Spleen (tissue), 11 donors: ENCODE measurements around the gene MCOLN2. TPM values are rescaled to one million over a fixed set of nuclear protein-coding genes. Genes with fewer than 3 reads are reported as not detected.
"Not testable (repeated sequence)": the region's sequence is repeated elsewhere in the genome, so short reads cannot be mapped to it uniquely, and the experiment has no call there.

Source experiments
- DNase-seq: peaks from one replicate; pipeline ENCODE4 v3.0.0-alpha.2; 2020
- H3K27ac ChIP-seq, 8 donors: fragments of 200-600 bp; sonication (generic) in 7 of 8; 1 replicate in 4 of 8; 2 replicates in 4 of 8; pipeline versions ENCODE4 v1.5.0 to v1.8.0; 2016 to 2021; ENCODE audit warnings: inconsistent platforms in 4 of 8, mild to moderate bottlenecking in 4 of 8, moderate library complexity in 1 of 8
- H3K27me3 ChIP-seq, 7 donors: fragments of 200-600 bp; sonication (generic) in 6 of 7; replicated peaks in 1 of 7; 1 replicate in 4 of 7; 2 replicates in 3 of 7; pipeline versions ENCODE4 v1.5.0 to v1.8.0; 2016 to 2021; ENCODE audit warnings: inconsistent platforms in 3 of 7, mild to moderate bottlenecking in 1 of 7
- H3K36me3 ChIP-seq, 6 donors: fragments of 200-600 bp; sonication (generic) in 5 of 6; 1 replicate in 4 of 6; 2 replicates in 2 of 6; pipeline versions ENCODE4 v1.5.0 to v1.8.0; 2016 to 2021; ENCODE audit warnings: inconsistent platforms in 2 of 6
- H3K4me1 ChIP-seq, 6 donors: fragments of 200-600 bp; sonication (generic) in 5 of 6; 1 replicate in 3 of 6; 2 replicates in 3 of 6; pipeline versions ENCODE4 v1.5.0 to v1.8.0; 2016 to 2021; ENCODE audit warnings: inconsistent platforms in 3 of 6
- H3K4me3 ChIP-seq, 8 donors: fragments of 200-600 bp; sonication (generic) in 7 of 8; 1 replicate in 4 of 8; 2 replicates in 4 of 8; pipeline versions ENCODE4 v1.5.0 to v1.8.0; 2016 to 2021; ENCODE audit warnings: inconsistent platforms in 4 of 8, mild to moderate bottlenecking in 4 of 8, moderate library complexity in 2 of 8
- H3K9me3 ChIP-seq, 8 donors: fragments of 200-600 bp; sonication (generic) in 7 of 8; 1 replicate in 4 of 8; 2 replicates in 4 of 8; pipeline versions ENCODE4 v1.5.0 to v1.8.0; 2016 to 2021; ENCODE audit warnings: inconsistent platforms in 4 of 8
- CTCF ChIP-seq, 11 experiments: fragments of 200-600 bp in 7 of 11; fragments of 450-650 bp in 4 of 11; sonication (generic) in 4 of 11; IDR thresholded peaks in 8 of 11; conservative IDR thresholded peaks in 3 of 11; 1 replicate in 7 of 11; 2 replicates in 4 of 11; pipeline versions ENCODE4 v1.4.0 to v1.8.0; 2016 to 2021; ENCODE audit warnings: antibody characterized with exemption in 11 of 11, inconsistent platforms in 4 of 11, mild to moderate bottlenecking in 1 of 11
- POLR2A ChIP-seq, 3 donors: fragments of 450-650 bp; IDR thresholded peaks; one replicate each; pipeline ENCODE4 v1.5.1; 2017; ENCODE audit warnings: antibody characterized with exemption in 3 of 3, mild to moderate bottlenecking in 1 of 3
- POLR2AphosphoS5 ChIP-seq, 3 donors: sonication (generic); formaldehyde crosslinking; IDR thresholded peaks; one replicate each; pipeline ENCODE4 v1.5.1; 2017; ENCODE audit warnings: antibody characterized with exemption in 3 of 3
- WGBS, 5 donors: extraction: QIAGEN DNeasy Blood & Tissue Kit in 3 of 5; methylation state at CpG; one replicate each; pipeline versions ENCODE4 v1.1.5 to v1.1.7; 2013 to 2018; 5-methylcytosine and 5-hydroxymethylcytosine counted together
- intact Hi-C: fragments of 100-400 bp; cut with DNase I; formaldehyde crosslinking; loops from one replicate; pipeline ENCODE4 v1.15.0; 2023; ENCODE audit warnings: low total_unique reads
- polyA plus RNA-seq, 3 donors: library from polyadenylated mRNA; stranded (reverse); fragments of 200-250 nt; gene quantifications; one replicate each; pipeline ENCODE4 v1.2.1, GENCODE V29; 2013
- total RNA-seq, 7 donors: library from RNA; depleted of rRNA in 3 of 7; stranded (reverse); fragments of >200 nt in 3 of 7; fragmentation: NEBNext Ultra II Directional in 4 of 7; extraction: Animal tissue kit (Norgen Biotek cat#: 25700) in 4 of 7; gene quantifications; one replicate each; pipeline versions ENCODE4 v1.1.0 to v1.2.1, GENCODE V29; 2016 to 2021
- donor health status: healthy with polysubstance abuse.
- donor health status: DM: no; HTN: no; CAD: no; lungs with moderate emphysema.
- donor health status: DM: no; HTN: no; CAD: no.
- donor health status: Bipolar disorder and iron deficiency.
- donor health status: healthy.
- donor health status: DM: no; HTN: no; CAD: no.
- donor health status: DM: yes; HTN: yes; CAD: no.

The MCOLN2 gene
- total and polyA plus RNA-seq, 10 donors, result 13.1 to 32.8 (median 16.9) TPM

- no peak overlapping the region for H3K4me3 ChIP-seq
- TF ChIP-seq POLR2A (IDR thresholded peaks at IDR 0.05) (no peak), POLR2AphosphoS5 (IDR thresholded peaks at IDR 0.05) (no peak), CTCF (IDR thresholded peaks at IDR 0.05 in 8 of 11, conservative IDR thresholded peaks at IDR 0.05 in 3 of 11) (no peak)
- no peaks in the 10 kb centered on the region for H3K27me3 ChIP-seq
- H3K9me3 ChIP-seq, result no peaks in the 10 kb centered on the region
- intact Hi-C loops, result loop anchor here (10.0 kb wide), 1 partner anchor 70 kb away; no protein-coding TSS in a partner anchor
- no peak for DNase-seq
- no peaks in the 10 kb centered on the region for H3K36me3 ChIP-seq
- H3K27ac ChIP-seq, result no peak overlapping the region
- peaks cover 0 to 12% (median 3%) of the 10 kb centered on the region in 6 donors for H3K4me1 ChIP-seq
- WGBS, 5 donors, result 83 to 95% (median 90%) methylated on average over 3 of the region's 3 CpGs
Measured at GRCh38 chr1:85024736-85025135, 27.8 kb upstream of the MCOLN2 start.

GRCh38 chr1:85022700-85023099 is 25.8 kb upstream of the MCOLN2 start:
- intact Hi-C loops, result loop anchor here (10.0 kb wide), 1 partner anchor 68 kb away; no protein-coding TSS in a partner anchor
- no peak overlapping the region for H3K27ac ChIP-seq
- TF ChIP-seq POLR2A (IDR thresholded peaks at IDR 0.05) (no peak), CTCF (IDR thresholded peaks at IDR 0.05 in 8 of 11, conservative IDR thresholded peaks at IDR 0.05 in 3 of 11) (no peak), POLR2AphosphoS5 (IDR thresholded peaks at IDR 0.05) (no peak)
- H3K4me1 ChIP-seq, result peaks cover 0 to 10% (median 3%) of the 10 kb centered on the region in 6 donors
- H3K4me3 ChIP-seq, result no peak overlapping the region
- H3K9me3 ChIP-seq, result no peaks in the 10 kb centered on the region
- H3K27me3 ChIP-seq, result no peaks in the 10 kb centered on the region
- H3K36me3 ChIP-seq, result no peaks in the 10 kb centered on the region
- DNase-seq, result no peak

GRCh38 chr1:85019994-85020393 is 23.1 kb upstream of the MCOLN2 start:
- no peaks in the 10 kb centered on the region for H3K36me3 ChIP-seq
- H3K4me3 ChIP-seq, result no peak overlapping the region
- peaks cover 0 to 3% (median 0%) of the 10 kb centered on the region in 8 donors for H3K9me3 ChIP-seq
- H3K27me3 ChIP-seq, result no peaks in the 10 kb centered on the region
- H3K4me1 ChIP-seq, result no peaks in the 10 kb centered on the region
- H3K27ac ChIP-seq, result no peak overlapping the region
- DNase-seq, result no peak
- 76 to 87% (median 83%) methylated on average over 4 of the region's 4 CpGs for WGBS, 5 donors
- intact Hi-C loops, result loop anchor here (10.0 kb wide), 1 partner anchor 65 kb away; no protein-coding TSS in a partner anchor
- no peak for TF ChIP-seq CTCF (IDR thresholded peaks at IDR 0.05 in 8 of 11, conservative IDR thresholded peaks at IDR 0.05 in 3 of 11)
- TF ChIP-seq POLR2A (IDR thresholded peaks at IDR 0.05), result no peak
- no peak for TF ChIP-seq POLR2AphosphoS5 (IDR thresholded peaks at IDR 0.05)

GRCh38 chr1:85015826-85016225 is 18.9 kb upstream of the MCOLN2 start:
- Histone ChIP-seq H3K9me3 (peaks cover 0 to 9% (median 0%) of the 10 kb centered on the region in 8 donors), H3K36me3 (no peaks in the 10 kb centered on the region), H3K27me3 (no peaks in the 10 kb centered on the region), H3K27ac (no peak overlapping the region), H3K4me3 (no peak overlapping the region), H3K4me1 (no peaks in the 10 kb centered on the region)
- no peak for DNase-seq
- 80 to 93% (median 88%) methylated on average over 1 of the region's 1 CpG for WGBS, 5 donors
- intact Hi-C loops, result no loop called here
- TF ChIP-seq CTCF (IDR thresholded peaks at IDR 0.05 in 8 of 11, conservative IDR thresholded peaks at IDR 0.05 in 3 of 11), result no peak

GRCh38 chr1:85005641-85006040 is 8.7 kb upstream of the MCOLN2 start:
- H3K4me3 ChIP-seq, H3K36me3 ChIP-seq, intact Hi-C loops, H3K27ac ChIP-seq, H3K4me1 ChIP-seq, DNase-seq: not testable (repeated sequence)
- 48 to 65% (median 57%) methylated on average over 1 of the region's 1 CpG for WGBS, 5 donors
- H3K27me3 ChIP-seq, result peaks cover 0 to 28% (median 0%) of the 10 kb centered on the region in 7 donors
- H3K9me3 ChIP-seq, result peaks cover 0 to 36% (median 15%) of the 10 kb centered on the region in 8 donors
